ENCODE measurements around the gene TSPAN31. TPM values are rescaled to one million over a fixed set of nuclear protein-coding genes. Genes with fewer than 3 reads are reported as not detected.
A peak's percentile ranks its signal among the peaks of the same experiment; 100 is the strongest.

Gene TSPAN31
- total and polyA plus RNA-seq, 2 of the 8 experiments (the other 6 are each of a cell fraction or from before 2014, with no cell fraction given): 15.8 to 31.4 TPM

DNA sequence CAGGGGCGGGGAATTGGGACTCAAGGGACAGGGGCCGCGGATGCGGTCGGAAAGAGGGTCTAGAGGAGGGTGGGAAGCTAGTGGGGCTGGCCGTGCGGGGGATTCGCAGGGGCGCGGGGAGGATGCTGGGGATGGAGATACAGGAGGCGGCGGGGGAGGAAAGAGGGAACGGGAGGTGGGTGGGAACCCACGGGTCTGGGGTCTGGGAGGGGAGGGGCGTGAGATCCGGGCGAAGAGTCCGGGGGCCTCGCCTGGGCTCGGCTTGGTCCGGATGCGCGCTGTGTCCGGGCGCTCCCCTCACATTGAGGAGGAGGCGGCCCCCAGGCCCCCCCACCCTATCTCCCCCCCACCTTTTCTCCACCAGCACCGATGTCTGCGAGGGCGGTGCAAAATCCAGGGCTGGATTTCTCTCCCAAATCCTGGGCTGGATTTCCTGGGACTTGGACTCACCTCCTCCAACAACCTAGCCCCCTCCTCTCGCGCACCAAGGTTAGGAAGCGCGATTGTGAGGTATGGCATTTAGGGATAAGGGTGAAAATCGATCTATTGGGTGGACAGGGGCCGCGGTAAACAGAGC, 6.1 kb upstream of the TSPAN31 start, which contains the start of gene AGAP2:
Gene AGAP2, minus strand, starts transcription at position 82 of the 577 bp plus-strand sequence. CDS start 496 bp downstream, outside the sequence.
- no peak within 1 kb of the TSS for H3K9ac ChIP-seq (replicated peaks in 1 of 4; ENCODE audit: extremely low read depth in 1 of 4, low read depth in 3 of 4, low read length in 3 of 4)
- no peaks in the 10 kb centered on the region for H3K79me2 ChIP-seq (ENCODE audit: control insufficient read depth in 1 of 2, insufficient read depth in 2 of 2, low read length in 2 of 2)
- H2BK12ac ChIP-seq (ENCODE audit: low read depth, low read length): no peak within 1 kb of the TSS
- H2AK5ac ChIP-seq (ENCODE audit: low read depth, low read length): no peak within 1 kb of the TSS
- H3K4me3 ChIP-seq (ENCODE audit: extremely low read depth in 1 of 4, insufficient read depth in 2 of 4, low read depth in 3 of 4, low read length in 4 of 4): peak within 1 kb of the TSS; percentile 31 to 76 (median 43)
- H3K23me2 ChIP-seq (ENCODE audit: low read depth, low read length): peaks cover 2% of the 10 kb centered on the region; the same call in 1 of the 2 replicates
- H3K18ac ChIP-seq (ENCODE audit: extremely low read depth, low read length): no peak within 1 kb of the TSS; the same call in 1 of the 2 replicates
- H3K4ac ChIP-seq (replicated peaks; ENCODE audit: insufficient read length, low read depth, low read length): no peak within 1 kb of the TSS
- 3% methylated on average over 10 of the region's 36 CpGs; no CpG with 5 or more reads in 1 of the 2 experiments for WGBS, 2 experiments (ENCODE audit: extremely low coverage in 1 of 2, insufficient coverage in 1 of 2, insufficient read length in 1 of 2, insufficient replicate concordance in 2 of 2, low coverage in 1 of 2, low lambda C conversion rate in 2 of 2, missing lambda C conversion rate in 1 of 2)
- H3K27ac ChIP-seq (ENCODE audit: low read depth, low read length): no peak within 1 kb of the TSS
- H3K9me3 ChIP-seq (ENCODE audit: insufficient read depth in 2 of 2, low read depth in 1 of 2, low read length in 1 of 2): no peaks in the 10 kb centered on the region; a peak in 1 of 4 replicates
- H2AFZ ChIP-seq (ENCODE audit: low read length): no peak within 1 kb of the TSS
- H4K20me1 ChIP-seq (replicated peaks in 1 of 2; ENCODE audit: control insufficient read depth in 1 of 2, insufficient read depth in 2 of 2, low read length in 2 of 2): peaks cover 0 to 17% of the 10 kb centered on the region in 2 experiments
- H3K56ac ChIP-seq (replicated peaks; ENCODE audit: insufficient read length, low read depth, low read length): no peak within 1 kb of the TSS
- no peak within 1 kb of the TSS for H3K14ac ChIP-seq (ENCODE audit: insufficient read length)
- H2BK20ac ChIP-seq (ENCODE audit: low read length): no peak within 1 kb of the TSS
- H4K5ac ChIP-seq (ENCODE audit: insufficient read length, low read depth, low read length): no peak within 1 kb of the TSS
- ChIA-PET CTCF (ENCODE audit: partially characterized antibody) (interaction anchor here (0.6 to 11.2 kb wide), 8 partner anchors 16 to 264 kb away, joined by 3 to 149 read pairs (median 4); partner anchors contain the start of gene CYP27B1), POLR2A (ENCODE audit: partially characterized antibody) (interaction anchor here (0.7 to 5.2 kb wide), 8 partner anchors 11 to 133 kb away, joined by 3 to 59 read pairs (median 6); partner anchors contain the start of genes CDK4 and OS9)
- peak within 1 kb of the TSS; percentile 79 to 93 for H3K4me2 ChIP-seq (ENCODE audit: insufficient read depth in 1 of 2, low read depth in 2 of 2, low read length in 2 of 2)
- H3K36me3 ChIP-seq (ENCODE audit: control insufficient read depth in 2 of 4, insufficient read depth in 4 of 4, low read length in 3 of 4): peaks cover 0 to 6% (median 0%) of the 10 kb centered on the region in 4 experiments; a peak in 1 of 8 replicates
- peaks cover 46 to 80% (median 75%) of the 10 kb centered on the region in 4 experiments for H3K27me3 ChIP-seq (replicated peaks in 1 of 4; ENCODE audit: control insufficient read depth in 3 of 4, extremely low read depth in 1 of 4, insufficient read depth in 3 of 4, low read length in 3 of 4)
- peak; percentile 19 for FAIRE-seq
- H3K4me1 ChIP-seq (replicated peaks in 1 of 4; ENCODE audit: control insufficient read depth in 3 of 4, insufficient read depth in 4 of 4, low read length in 3 of 4): peaks cover 6 to 29% (median 12%) of the 10 kb centered on the region in 4 experiments; a peak in 6 of 7 replicates
- no peak within 1 kb of the TSS for H3K23ac ChIP-seq (ENCODE audit: insufficient read length)
- H2BK15ac ChIP-seq (ENCODE audit: low read length): 0 out of 2 replicates have a peak within 1 kb of the TSS, but pooled peaks have one; percentile 48
- H2BK5ac ChIP-seq (ENCODE audit: low read depth, low read length): no peak within 1 kb of the TSS
- H4K8ac ChIP-seq (ENCODE audit: extremely low read depth, insufficient read depth, low read length): no peak within 1 kb of the TSS
- DNase-seq (ENCODE audit: low read depth in 1 of 2, low spot score in 2 of 2): peak in 1 of 2 experiments; percentile 82
- no peaks in the 10 kb centered on the region for H3K79me1 ChIP-seq (ENCODE audit: low read depth, low read length)
- no peak within 1 kb of the TSS for H4K91ac ChIP-seq (replicated peaks; ENCODE audit: insufficient read length, low read length)
- H2BK120ac ChIP-seq (replicated peaks; ENCODE audit: low read depth, low read length): no peak within 1 kb of the TSS
- TF ChIP-seq SIX5 (IDR thresholded peaks at IDR 0.05; ENCODE audit: low read depth, low read length) (no peak), CHD2 (IDR thresholded peaks at IDR 0.05; ENCODE audit: low read length) (peak; percentile 58; the same call in 1 of the 2 replicates), PHF8 (conservative IDR thresholded peaks at IDR 0.05; ENCODE audit: low read depth, low read length) (no peak), POLR2A (IDR thresholded peaks at IDR 0.05; ENCODE audit: control extremely low read depth in 1 of 2, low read depth in 2 of 2, low read length in 2 of 2) (no peak)

All from H1 (cell line).